KOPT-K1 (cell line): Measurements from ENCODE around the gene HLA-DMA.
"Not testable (repeated sequence)": the region's sequence is repeated elsewhere in the genome, so short reads cannot be mapped to it uniquely, and the experiment has no call there.

ENCODE experiments used
- H3K27ac ChIP-seq: fragments of 200-600 bp; sonication (generic); 2 replicates; pipeline ENCODE4 v1.5.1; 2016; ENCODE audit warnings: antibody characterized with exemption, mild to moderate bottlenecking, low read depth, low read length; ENCODE audit not compliant: poor library complexity, severe bottlenecking
- H3K36me3 ChIP-seq: fragments of 200-600 bp; sonication (generic); 2 replicates; pipeline ENCODE4 v1.5.1; 2017; ENCODE audit warnings: antibody characterized with exemption, mild to moderate bottlenecking, low read length, moderate library complexity; ENCODE audit not compliant: insufficient read depth
- H3K9me3 ChIP-seq: fragments of 200-600 bp; sonication (generic); 2 replicates; pipeline ENCODE4 v1.5.1; 2017; ENCODE audit warnings: antibody characterized with exemption, low read length, mild to moderate bottlenecking; ENCODE audit not compliant: insufficient read depth, poor library complexity, severe bottlenecking

Gene HLA-DMA

DNA sequence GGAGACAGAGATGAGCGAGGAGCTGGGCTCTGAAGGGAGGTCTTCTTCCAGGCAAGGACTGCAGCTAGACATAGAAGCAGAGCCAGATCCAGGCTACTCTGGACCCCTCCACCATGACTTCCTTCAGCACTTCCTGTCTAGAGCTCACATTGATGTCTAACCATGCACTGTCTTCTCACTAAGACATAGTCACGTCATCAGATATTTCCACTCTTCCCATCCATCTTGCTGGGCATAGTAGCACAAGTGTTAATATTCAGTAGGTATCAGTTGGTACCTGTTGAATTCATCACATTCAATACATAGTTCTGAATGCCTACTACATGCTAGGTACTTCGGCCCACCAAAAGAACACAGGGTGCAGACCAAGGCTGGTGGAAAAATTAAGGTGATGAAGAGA lies 2.9 kb downstream of the HLA-DMA start:
- Histone ChIP-seq H3K9me3 (peaks cover 2% of the 10 kb centered on the region), H3K27ac (no peak overlapping the region), H3K36me3 (no peaks in the 10 kb centered on the region)

DNA sequence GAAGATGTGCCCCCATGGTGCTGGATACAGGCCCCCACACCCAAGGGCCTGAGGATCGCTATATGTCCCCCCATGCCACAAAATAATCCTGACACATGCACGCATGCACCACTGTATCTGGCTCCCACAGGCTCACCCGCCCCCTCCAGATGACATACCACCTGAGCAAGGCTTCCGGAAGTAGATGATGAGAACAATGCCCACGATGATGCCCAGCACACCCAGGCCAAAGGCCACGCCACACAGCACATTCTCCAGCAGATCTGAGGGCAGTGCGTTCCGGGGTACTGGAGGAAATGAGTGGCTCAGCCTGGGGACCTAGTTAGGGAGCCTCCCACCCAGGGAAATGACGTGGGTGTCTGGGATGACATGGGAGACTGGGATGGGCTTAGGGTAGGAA lies 3.8 kb downstream of the HLA-DMA start:
- no peak overlapping the region for H3K27ac ChIP-seq
- no peaks in the 10 kb centered on the region for H3K36me3 ChIP-seq
- H3K9me3 ChIP-seq, result peaks cover 2% of the 10 kb centered on the region

DNA sequence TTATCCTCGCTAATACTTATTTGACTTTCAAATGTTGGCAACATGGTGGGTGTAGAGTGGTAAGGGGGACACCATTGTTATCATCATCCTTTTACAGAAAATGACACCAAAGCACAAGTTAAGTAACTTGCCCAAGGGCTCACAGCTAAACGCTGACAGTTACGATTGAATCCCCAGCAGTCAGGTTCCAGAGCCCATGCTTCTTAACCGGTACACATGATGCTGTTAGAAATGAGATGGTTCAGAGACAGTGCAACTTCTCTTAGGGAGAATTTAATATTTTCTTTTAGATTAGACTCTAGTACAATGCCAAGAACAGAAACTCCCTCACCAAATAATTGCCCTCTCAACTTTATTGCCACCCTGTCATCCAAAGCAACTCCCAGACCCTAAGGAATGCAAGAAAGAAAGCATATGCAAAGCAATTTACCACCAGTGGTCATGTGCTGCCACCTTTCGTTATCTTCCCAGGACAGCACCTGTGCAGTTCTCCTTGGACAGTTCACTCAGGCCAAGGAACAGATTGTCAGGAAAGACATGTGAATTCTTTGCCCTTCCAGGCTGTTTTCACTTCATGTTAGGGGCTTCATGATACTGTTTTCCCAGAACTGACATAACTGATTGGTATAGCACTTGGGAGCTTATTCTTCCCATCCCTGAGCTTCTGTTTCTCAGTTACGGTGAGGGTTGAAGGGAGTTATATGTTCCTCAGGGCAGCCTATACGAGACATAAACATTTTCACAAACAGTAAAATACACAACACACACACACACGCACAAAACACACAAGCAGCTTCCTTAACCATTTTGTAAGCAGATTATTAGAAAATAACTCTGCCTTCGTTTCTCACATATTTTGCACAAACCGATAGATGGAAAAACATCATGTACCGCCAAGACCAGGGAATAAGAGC lies 5.1 kb downstream of the HLA-DMA start:
- Histone ChIP-seq H3K9me3 (peaks cover 2% of the 10 kb centered on the region), H3K27ac (no peak overlapping the region), H3K36me3 (no peaks in the 10 kb centered on the region)

DNA sequence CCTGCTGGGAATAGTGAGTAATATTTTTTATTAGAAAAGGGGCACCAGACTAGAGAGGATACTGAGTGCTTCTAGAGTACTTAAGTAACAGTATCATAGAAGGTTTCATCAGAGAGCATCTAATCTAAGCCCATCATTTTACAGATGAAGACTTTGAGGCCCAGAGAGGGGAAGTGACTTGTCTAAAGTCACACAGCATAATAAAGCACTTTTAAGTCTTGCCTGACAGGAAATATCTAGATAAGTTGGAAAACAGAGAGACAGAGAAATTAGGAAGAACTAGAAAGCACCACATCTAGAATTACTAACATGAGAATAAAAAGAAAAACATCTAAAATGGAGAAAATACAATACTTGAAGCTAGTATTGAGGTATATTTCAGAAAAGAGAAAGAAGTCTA lies 6.0 kb downstream of the HLA-DMA start:
- Histone ChIP-seq H3K27ac (no peak overlapping the region), H3K36me3 (no peaks in the 10 kb centered on the region), H3K9me3 (peaks cover 2% of the 10 kb centered on the region)

DNA sequence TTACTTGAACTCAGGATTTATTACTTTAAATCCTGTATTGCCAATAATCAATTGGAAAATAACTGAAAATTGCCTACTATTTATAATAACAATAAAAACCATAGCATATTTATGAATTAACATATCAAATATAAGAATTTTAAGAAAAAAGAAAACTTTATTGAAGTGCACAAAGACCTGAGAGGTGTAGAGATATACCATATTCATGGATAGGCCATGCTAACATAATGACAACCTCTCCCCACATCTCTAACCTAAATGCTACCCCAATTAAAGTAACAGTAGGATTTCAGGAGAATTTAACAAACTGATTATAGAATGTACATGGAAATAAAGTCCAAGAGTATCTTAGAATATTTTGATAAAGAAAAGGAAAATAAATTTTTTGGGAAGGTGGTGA lies 6.9 kb downstream of the HLA-DMA start:
- Histone ChIP-seq H3K9me3 (peaks cover 2% of the 10 kb centered on the region), H3K27ac (no peak overlapping the region), H3K36me3 (no peaks in the 10 kb centered on the region)

DNA sequence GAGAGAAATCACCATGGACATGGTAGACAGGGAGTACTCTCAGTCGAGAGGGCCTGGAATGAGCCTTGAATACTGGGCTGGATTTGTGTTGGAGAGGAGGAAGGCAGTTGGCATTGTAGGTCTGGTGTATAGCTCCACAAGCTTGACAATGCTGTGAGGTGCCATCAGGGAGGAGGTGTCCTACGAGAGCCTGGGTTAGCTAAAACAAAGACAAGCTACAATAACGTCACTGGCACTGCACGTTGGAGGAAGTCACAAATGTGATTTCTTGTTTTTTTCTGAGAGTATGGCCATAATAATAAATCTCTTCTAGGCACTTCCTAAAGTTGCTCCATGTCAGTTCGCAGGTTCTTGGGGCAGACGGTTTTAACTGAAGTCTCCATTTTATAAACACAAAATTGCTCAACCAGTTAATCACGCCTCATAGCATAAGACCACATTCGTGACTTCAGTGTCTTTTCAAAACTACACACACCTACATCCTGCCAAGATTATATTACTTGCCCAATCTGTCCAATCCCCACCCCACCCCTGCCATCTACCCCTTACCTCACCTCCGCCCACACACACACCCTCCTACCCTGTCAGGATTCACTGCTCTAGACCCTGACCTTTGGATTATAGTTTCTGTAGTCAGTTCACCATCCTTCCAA lies 7.7 kb downstream of the HLA-DMA start:
- H3K27ac ChIP-seq, result peak overlapping the region; percentile 80

DNA sequence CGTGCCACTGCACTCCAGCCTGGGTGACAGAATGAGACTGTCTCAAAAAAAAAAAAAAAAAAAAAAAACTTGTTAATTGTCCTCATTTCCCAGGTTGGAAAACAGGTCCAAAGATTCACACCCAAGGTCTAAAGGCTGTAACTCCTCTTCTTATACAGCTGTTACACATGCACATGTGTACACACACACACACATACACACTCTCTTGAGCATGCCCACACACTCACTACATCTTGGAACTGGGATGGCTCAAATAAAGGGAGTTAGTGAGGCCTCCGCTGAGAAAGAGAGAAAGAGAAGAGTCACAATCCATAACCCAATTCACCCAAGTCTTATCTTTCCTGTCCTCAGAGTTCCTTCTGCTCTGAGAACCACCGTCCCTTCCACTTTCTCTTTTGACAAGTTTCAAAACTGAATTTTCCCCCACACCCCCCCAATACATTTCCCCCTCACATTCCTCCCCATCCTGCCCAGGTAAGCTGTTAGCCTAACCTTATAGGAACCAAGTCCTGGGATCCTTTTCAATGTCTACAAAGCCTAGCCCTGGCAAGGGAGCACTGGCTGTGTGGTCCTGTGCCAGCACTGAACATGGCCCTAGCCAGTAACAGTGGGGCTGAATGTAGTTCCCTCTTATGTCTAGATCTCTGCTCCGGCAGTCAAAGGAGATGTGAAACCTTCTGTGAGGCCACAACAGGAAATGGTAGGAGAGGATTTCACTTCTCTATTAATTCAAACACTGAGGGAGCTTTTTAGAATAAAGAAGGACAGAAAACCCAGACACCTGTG lies 8.8 kb downstream of the HLA-DMA start:
- H3K27ac ChIP-seq, result peak overlapping the region; percentile 80
- no peaks in the 10 kb centered on the region for H3K36me3 ChIP-seq
- peaks cover 2% of the 10 kb centered on the region for H3K9me3 ChIP-seq

More for the DNA sequence above, 7.7 kb downstream of the HLA-DMA start:
- Histone ChIP-seq H3K9me3 (peaks cover 2% of the 10 kb centered on the region), H3K36me3 (no peaks in the 10 kb centered on the region)

DNA sequence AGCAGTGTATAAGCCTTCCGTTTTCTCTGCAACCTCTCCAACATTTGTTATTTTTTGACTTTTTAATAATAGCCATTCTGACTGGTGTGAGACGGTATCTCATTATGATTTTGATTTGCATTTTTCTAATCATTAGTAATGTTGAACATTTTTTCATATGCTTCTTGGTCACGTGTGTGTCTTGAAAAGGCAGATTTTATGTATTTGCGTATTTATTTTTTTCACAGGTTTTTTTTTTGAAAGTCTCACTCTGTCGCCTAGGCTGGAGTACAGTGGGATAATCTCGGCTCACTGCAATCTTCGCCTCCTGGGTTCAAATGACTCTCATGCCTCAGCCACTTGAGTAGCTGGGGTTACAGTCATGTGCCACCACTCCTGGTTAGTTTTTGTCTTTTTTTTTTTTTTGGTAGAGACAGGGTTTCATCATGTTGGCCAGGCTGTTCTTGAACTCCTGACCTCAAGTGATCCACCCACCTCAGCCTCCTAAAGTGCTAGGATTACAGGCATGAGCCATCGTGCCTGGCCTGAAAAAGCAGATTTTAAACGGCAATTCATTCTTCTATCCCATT lies 10.3 kb downstream of the HLA-DMA start:
- H3K27ac ChIP-seq, H3K36me3 ChIP-seq: not testable (repeated sequence)

DNA sequence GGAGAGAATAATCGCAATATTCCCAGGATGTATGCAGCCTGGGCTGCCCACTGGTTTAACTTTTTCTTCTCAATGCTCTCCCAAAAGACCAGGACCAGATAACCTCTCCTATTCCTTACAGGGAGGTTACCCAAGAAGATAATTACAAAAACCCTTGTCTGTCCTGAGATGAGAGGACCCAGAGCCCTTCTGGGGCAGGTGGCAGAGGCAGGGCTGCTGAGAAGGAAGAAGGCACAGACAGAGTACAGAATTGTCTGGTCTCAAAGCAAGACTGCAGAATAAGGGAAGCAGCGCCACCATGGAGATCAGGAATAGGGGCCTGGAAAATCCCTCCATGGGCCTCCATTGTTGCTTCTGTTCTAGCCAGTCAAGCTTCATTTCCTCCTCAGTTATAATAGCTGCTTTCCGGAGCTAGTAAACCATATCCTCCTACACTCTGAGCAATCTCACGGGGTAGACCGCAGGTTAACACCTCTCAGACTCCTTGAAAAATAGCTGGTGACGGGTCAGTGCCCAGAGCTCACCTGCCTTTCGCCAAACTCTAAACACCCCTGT lies 11.6 kb downstream of the HLA-DMA start:
- H3K36me3 ChIP-seq, result no peaks in the 10 kb centered on the region
- no peak overlapping the region for H3K27ac ChIP-seq
- H3K9me3 ChIP-seq, result peaks cover 2% of the 10 kb centered on the region

More for the DNA sequence above, 10.3 kb downstream of the HLA-DMA start:
- H3K9me3 ChIP-seq, result not testable (repeated sequence)

DNA sequence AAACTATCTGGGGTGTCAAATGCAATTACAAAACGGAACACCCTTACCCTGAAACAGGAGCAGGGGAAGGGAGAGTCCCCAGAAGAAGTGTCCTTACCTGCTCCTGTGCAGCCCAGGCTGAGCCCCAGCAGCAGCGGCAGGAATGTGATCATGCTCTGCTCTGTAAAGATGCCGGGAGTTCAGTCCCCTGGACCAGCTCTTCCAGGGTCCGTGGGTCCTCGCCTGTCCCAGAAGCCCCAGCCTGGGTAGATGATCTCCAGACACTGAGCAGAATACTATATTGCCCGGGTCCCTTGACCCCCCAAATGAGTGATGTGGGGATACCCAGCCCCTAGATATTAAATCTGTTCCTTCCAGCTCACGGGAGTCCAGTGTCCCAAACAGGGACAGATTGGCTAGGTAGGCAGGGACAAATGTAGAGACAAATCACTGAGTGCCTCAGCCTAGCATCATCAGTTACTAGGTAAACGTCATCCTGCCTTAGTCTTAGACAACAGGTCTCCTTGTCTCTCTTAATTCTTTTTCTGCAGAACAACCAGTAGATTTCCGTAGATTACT lies 12.2 kb downstream of the HLA-DMA start, which contains the start of gene HLA-DMB:
HLA-DMB (minus strand) TSS at position 373 of the 558 bp plus-strand sequence; CDS start at position 152, 221 bp downstream.
- no peaks in the 10 kb centered on the region for H3K9me3 ChIP-seq
- H3K27ac ChIP-seq, result no peak within 1 kb of the TSS
- H3K36me3 ChIP-seq, result no peaks in the 10 kb centered on the region

DNA sequence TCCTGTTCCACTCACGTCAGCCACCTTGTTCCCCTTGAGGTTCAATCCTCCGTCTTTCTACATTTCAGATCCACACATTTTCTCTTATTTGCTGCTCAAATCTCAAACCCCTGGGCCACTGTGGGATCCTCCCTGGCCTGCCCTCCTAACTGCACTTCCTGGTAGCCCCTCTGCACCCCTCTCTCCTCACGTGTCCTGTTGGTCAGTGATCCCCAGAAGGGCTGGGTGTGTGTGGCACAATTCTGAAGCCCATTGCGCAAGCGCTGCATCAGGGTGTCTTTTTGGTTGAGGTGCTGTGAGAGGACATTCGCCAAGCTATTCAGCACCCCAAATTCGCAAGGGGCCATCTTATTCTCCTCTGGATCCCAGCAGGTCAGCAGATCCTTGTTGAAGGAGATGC lies 14.4 kb downstream of the HLA-DMA start:
- no peak overlapping the region for H3K27ac ChIP-seq
- H3K36me3 ChIP-seq, result no peaks in the 10 kb centered on the region
- no peaks in the 10 kb centered on the region for H3K9me3 ChIP-seq

DNA sequence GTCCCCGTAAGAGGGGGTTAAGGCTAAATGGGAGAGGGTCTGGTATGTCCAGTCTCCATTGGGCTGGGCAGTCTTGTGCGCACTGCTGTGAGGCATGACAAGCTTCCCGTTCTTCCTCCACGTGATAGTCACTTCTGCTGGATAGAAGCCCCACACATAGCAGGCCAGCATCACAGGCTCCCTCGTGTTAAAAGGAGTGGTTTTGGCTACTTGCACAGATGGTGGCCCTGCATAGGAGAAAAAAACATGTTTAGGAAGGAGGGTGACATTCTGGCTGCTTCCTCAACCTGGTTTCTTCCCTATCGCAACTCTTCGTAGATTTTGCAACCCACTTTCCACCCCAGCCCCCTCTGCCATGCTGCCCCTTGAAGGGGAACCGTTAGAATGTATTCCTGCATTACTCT lies 15.7 kb downstream of the HLA-DMA start:
- no peaks in the 10 kb centered on the region for H3K9me3 ChIP-seq
- no peaks in the 10 kb centered on the region for H3K36me3 ChIP-seq
- no peak overlapping the region for H3K27ac ChIP-seq

DNA sequence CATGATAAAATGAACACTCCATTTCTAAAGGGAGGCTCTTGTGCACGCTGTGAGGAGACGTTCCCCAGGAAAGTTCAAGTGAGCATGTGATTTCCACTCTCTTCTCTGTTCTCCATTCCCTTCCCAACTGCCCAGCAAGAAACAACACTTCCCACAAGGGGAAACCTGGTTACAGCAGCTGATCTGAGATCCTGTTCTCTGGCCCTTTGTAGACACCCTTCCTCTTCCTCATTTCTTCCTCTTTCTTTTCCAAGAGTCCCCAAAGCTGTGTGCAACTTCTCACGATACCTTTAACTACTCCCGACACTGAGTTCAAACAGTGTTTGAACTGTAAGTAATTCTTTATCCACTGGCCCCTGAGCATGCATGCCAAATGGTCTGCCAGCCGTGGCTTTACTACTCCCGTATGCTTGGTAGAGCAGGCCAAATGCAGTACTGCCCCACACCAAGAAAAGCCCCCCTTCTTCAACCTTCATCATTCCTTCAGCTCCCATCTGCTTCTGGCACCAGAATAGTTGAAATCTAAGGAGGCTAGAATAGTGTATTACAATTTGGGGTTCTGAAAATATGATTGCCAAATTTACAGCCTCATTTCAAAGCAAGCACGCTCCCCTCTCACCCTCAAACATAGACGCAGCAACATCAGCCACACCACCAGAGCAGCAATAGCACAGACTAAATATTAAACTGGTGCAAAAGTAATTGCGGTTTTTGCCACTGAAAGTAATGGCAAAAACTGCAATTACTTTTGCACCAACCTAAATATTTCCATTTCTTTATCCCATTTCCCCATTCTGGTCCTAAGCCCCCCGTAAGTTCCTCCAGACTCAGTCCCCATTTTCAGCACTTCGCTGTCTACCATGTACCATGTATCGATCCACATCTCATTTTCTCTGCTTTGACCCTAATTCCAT lies 16.4 kb downstream of the HLA-DMA start:
- H3K36me3 ChIP-seq, result no peaks in the 10 kb centered on the region
- H3K9me3 ChIP-seq, result no peaks in the 10 kb centered on the region
- H3K27ac ChIP-seq, result no peak overlapping the region
